GM11168 (cell line): ENCODE results near the gene APOB.

Experiments
- in situ Hi-C: fragments of 300-500 bp; cut with MboI; formaldehyde crosslinking; loops from one replicate; pipeline ENCODE4 v1.12.0; 2022; ENCODE audit warnings: low sequenced_read_pairs; ENCODE audit not compliant: unreplicated experiment

The APOB gene

DNA sequence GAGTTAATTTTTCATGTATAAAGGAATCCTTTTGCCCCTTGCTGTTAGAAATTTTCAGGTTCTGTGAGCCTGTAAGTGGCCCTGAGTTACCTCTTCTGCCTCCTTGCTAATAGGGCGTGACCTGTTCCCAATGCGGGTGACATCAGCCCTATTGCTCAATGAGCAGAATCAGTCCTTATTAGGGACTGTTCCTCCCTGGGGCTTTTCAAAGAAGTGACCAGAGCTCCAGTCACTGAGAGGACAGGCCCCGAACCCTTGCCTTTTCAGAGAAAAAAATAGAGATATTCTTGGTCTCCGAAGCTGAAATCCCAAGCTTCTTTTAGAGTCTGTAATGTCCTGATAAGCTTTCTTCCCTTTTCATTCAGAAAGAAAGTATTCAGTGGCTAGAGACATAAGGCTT is 8.2 kb upstream of the APOB start:
- in situ Hi-C loops, result loop anchor here (10.0 kb wide), 1 partner anchor 63 kb away; no protein-coding TSS in a partner anchor

DNA sequence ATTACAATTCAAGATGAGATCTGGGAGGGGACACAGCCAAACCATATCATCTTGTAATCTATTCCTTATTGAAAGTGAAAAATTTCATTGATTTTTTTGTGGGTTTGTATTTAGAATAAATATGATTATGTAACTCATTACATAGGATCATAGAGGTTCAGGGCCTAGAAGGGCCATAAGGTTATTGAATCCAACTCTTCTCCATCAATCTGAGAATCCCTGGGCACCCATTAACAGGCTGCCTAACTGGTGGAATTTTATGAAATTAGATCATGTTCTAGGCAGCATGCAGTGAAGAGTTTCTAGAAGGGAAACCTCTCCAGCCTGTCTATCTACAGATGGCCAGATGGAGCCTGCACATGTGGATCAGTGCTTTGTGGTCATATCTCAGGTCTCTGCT is 6.3 kb upstream of the APOB start:
- in situ Hi-C loops, result loop anchor here (10.0 kb wide), 1 partner anchor 65 kb away; no protein-coding TSS in a partner anchor

DNA sequence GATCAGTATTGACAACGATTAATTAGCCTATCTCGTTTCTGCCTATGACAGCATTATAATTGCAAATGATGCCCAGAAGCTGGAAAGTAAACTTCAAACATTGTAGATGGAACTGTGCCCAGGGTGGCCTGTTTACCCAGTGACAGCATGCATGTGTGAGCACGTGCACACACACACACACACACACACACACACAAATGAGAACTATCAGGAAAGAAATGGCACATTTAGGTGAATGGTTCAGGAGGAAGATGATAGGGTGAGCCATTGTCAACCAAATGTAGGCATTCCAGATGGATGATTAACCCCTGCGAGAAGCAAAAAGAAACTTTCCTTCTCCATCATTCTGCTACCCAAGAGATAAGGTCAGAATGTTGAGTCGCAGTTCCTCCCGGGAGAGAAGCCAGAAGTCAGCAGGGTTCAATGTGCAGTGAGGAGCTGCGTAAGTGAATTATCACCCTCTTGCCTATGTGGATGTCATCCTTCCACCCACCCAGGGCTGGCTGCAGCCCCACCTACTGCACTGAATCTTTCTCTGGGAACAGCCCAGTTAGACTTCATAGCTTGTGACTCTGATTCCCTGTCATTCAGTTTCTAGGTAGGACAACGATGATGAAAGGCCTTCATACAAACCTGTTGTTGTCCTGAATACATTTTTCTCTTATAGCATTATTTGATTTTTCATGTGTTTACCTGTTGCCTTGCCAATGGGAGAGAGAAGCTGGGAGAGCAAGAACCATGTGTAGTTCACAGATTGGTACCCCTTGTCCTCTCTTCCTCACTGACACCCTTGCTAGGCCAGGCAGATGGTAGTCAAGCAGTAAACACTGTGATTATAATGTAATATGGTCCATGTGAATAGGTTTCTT is 3.5 kb upstream of the APOB start:
- in situ Hi-C loops, result no loop called here

DNA sequence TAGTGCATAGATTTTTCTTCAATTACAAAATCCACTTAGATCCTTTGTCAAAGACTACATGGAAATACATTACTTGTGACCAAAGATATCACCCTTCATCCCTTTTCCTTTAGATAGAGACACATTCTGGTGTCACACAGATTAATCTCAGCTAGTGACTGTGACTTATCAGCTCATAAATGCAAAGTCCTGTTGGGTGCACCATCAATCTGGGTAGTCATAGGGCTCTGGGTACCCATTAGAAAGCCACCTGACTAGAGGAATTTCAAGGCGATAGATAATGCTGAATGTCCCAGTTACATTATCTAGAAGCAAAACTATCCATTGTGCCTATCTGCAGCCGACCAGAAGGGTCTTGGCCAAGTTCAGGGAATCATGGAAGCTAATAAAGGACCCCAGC is 2.6 kb upstream of the APOB start:
- in situ Hi-C loops, result no loop called here

DNA sequence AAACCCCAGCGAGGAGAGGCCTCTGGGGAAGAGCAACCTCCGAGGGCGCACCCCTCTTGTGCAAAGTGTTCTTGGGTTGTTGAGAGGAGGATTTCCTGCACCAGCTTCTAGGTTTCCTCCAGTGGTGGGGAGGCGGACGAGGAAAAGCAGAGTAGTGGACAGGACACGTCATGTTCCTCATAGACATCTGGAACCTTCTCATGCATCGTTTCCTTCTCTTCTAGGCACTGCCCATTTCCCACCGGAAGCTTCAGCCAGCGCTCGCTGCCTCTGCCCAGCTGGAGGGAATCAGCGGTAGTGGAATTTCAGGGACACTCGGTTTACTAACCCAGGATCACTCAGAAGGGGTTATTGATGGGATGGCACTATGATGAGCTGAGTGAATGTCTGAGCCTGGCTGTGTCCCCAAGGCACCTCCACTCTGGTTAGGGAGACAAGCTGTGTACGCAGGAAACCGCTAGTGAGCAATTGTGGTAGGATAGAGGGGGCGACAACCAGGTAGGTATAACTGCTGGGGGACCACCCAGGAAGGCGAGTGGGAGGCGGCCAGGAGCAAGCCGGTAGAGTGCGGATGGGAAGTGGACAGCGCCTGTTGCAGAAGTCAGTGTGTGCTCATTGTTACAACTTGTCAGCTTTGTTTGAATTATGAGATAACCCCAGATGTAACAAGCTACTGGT is 960 bp upstream of the APOB start:
- in situ Hi-C loops, result no loop called here

DNA sequence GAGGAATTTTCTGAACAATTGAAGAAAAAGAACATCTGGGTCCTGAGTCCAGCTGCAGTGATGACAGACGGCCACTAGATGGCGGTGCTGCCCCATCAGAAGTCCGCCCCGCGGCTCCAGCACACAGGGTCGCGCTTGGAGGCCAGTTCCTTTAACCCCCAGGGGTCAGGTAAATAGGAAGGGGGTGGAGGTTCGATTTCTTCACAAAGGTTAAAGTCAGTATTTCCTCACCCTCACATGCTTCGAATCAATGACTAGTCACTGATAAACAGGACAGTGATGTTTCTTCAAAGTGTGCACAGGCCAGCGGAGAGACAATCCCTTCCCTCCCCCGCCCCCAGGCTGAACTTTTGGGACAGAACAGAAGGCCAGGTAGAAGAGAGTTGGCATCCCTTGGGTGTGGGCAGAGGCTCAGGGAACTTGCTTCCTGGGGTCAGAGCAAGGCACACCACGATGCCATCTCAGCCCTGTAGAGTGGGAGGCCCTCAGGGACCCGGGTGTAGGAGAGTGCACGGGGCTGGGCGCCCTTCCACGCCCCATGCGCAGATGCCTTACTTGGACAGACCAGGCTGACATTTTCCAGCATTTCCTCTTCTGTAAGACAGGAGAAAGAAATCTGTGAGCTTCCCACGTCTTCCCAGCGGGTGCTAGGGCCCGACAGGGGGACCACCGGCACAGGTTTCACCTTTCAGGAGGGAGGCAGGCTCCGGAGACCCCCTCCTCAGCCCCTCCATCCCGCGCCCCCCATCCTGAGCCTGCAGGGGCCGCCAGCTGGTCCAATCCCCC is 722 bp downstream of the APOB start:
- in situ Hi-C loops, result no loop called here

DNA sequence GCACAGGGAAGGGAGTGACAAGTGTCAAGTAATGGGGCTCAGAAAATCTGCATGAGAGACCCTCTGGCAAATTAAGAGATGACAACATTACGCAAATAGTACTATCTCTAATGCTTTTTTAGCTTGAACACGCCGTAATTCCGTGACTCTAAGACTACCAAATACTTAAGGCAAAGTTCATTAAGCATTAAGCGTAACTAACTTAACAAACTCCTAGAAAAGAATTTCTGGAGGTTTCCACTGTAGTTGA is 1.2 kb downstream of the APOB start:
- in situ Hi-C loops, result no loop called here

DNA sequence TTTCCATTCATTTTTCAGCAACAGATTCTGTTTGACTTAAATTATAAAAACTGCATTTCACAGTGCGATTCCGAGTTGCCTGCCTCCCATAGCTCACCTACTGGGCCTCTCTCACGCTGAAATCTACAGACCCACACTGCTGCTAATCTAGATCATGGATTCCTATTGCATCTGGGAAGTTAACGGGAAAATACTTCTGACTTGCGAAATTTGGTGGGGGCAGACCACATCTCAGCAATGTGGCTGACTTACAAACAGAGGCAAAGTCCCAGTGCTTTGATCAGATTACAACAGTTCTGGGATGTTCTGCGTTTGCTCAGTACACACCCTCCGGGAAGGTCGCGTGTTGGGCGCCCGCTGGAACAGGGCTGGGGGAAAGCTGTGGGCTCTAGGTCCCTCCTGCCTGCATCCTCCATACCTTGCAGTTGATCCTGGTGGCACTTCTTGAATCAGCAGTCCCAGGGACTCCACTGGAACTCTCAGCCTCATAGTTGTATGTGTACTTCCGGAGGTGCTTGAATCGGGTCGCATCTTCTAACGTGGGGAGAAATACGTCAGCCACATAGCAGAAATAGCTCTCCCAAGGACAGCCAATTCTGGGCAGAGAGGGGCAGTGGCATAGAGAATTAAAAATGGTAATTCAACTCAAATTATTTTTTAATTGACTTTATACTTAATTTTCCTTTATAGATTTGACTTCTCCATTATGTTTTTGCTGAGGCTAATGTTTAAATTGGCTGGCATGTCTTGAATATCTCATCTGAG is 1.7 kb downstream of the APOB start:
- in situ Hi-C loops, result no loop called here

DNA sequence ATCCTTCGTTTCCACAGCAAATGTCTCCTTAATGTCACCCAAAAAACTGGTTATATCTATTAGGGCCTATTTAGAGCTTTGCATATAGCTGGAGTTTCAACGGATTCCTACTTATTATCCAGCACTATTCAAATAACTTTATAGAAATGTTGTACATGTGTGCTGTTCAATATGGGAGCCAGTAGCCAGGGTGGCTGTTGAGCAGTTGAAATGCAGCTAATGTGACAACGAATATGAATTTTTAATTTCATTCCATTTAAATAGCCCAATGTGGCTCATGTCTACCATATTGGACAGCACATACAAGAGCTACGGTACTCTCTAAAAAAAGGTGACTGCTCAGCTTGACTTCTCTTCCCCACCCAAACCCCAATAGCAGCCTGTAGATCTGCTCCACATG is 2.4 kb downstream of the APOB start:
- in situ Hi-C loops, result no loop called here

DNA sequence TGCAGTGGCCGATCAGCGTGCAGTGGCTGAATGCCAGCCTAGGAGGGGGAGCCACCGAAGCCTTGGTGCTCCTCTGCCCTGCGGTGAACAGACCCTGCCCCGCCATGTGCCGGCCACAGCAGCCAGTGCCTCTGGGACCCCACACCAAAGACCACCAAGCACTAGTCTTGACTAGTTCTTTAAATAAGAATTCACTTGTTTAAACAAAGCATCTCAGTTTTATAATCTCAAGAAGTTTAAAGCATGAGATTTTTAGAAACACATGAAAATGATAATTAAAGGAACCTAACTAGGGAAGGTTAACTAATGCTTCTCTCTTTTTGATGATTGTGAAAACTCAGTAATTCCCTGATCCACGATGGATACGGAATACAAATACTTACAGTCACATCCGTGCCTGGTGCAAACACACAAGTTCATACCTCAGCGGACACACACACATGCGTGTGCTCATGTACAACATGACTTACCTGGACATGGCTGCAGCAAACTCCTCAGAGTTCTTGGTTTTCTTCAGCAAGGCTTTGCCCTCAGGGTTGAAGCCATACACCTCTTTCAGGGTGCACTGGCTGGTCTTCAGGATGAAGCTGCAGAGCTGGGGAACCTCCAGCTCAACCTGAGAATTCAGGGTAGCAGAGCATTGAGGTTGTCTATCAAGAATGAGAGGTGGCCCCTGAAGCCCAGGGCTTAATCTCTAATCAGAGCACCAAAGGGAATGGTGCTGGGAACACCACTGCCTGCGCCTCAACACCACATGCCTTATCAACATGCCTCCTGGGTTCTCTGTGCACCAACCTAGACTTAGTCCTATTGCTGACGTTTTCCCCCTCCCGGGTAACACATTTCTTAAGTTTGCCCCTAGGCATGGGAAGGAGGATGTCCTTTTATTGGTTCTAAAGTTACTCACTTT is 3.1 kb downstream of the APOB start:
- in situ Hi-C loops, result no loop called here

DNA sequence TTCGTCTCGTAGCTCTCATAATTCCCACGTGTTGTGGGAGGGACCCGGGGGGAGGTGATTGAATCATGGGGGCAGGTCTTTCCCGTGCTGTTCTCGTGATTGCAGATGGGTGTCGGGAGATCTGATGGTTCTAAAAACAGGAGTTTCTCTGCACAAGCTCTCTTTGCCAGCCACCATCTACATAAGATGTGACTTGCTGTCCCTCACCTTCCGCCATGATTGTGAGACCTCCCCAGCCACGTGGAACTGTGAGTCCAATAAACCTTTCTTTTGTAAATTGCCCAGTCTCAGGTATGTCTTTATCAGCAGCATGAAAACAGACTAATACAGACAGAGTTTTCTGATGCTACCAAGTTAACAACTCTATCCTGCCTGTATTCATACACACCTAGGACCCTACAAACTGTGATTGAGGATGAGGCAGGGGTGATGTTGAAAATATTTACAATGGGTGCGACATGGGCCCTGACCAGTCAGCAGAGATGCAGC is 3.9 kb downstream of the APOB start:
- in situ Hi-C loops, result no loop called here

DNA sequence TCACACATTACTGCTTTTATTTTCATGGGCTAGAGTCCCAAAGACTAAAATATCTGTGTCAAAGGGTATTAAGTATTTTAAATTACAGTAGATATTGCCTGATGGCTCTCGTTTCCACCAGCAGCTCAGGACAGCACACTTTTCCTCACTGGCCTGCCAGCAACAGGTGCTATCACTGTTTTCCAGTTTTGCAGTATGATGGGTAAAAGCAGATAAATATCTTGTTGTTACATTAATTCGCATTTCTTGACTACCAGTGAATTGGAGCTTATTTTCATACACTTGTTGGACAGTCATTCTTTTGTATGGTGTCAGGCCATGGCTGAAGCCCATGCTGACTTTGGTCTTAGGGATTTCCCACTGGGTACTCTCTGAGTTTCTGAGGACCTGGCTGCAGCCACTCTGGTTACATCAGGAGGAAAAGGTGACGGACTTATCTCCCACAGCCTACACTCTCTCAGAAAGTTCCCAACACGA is 4.8 kb downstream of the APOB start:
- in situ Hi-C loops, result no loop called here

DNA sequence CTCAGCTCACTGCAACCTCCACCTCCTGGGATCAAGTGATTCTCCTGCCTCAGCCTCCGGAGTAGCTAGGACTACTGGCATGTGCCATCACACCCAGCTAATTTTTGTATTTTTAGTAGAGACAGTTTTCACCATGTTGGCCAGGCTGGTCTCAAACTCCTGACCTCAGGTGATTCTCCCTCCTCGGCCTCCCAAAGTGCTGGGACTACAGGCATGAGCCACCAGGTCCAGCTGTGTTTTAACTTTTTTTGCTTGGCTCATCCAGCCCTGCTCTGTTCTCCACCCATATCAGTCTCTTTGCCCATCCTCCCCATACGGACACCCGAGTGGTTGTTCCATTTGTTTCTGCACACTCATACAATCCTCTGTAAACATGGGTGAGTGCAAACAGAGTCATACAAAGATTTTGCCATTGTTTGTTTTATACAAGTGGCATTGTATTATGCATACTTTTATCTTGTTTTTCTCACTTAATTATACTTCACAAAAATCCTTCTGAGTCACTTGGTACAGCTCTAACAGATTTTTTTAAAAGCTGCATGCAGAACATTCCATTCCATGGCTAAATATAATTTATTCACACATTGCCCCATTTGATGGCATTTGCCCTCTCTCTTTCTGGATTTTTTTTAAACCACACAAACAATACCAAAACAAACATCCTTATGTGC is 5.3 kb downstream of the APOB start:
- in situ Hi-C loops, result no loop called here

DNA sequence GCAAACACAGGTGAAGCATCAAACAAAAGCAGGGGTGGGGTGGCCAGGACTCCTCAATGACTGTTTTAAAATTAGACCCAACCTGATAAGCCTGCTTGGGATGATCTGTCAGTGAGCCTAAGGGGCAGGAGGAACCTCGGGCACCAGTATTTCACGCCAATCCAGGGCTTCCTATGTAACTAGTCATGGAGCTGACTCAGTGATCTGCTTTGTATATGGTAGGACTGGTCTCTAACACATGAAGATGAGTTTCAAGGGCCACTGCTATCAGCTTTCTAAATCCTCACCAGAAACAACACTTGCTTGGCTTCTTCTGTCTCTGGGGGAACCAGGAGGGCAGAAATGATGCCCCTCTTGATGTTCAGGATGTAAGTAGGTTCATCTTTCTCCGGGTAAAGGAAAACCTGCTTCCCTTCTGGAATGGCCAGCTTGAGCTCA is 6.2 kb downstream of the APOB start:
- in situ Hi-C loops, result no loop called here

DNA sequence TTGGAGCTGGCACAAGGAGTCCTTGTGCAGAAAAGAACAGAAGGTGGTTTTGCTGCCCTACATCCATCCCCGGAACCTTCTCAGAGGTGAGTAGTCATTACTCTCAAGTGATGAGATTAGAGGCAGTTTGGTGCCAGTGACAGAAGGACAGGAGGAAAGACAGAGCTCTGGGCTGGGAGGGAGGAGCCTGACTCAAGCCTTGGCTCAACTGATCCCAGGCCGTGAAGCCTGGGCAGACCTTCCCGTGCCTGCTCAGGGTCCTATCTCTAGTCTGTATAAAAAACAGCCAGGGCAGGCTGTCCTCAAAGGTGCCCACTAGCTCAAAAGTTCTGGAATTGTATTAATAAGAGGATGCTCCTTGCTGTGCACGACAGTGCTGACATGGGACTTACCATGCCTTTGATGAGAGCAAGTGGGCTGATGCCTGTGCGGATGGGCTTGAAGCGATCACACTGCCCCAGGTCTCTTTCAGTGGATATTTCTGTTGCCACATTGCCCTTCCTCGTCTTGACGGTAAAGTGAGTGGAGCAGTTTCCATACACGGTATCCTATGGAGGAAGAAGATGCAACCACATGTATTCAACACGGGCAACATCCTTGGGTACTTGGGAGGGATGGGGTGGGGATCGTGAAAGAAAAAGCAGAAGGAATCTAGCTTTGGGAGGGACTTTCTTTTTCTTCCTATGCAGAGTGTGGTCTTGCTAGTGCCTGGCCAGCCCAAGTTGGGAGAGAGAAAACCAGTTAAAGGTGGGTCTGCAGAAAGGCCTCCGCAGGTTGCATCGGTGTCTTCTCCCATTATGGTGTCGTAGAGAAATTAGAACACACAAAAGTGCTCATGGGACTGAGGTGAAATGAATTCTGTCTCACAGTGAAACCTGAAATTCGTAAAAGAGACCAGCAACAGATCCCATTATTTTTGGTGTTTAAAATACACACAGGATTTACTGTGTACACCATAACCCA is 6.9 kb downstream of the APOB start:
- in situ Hi-C loops, result no loop called here

DNA sequence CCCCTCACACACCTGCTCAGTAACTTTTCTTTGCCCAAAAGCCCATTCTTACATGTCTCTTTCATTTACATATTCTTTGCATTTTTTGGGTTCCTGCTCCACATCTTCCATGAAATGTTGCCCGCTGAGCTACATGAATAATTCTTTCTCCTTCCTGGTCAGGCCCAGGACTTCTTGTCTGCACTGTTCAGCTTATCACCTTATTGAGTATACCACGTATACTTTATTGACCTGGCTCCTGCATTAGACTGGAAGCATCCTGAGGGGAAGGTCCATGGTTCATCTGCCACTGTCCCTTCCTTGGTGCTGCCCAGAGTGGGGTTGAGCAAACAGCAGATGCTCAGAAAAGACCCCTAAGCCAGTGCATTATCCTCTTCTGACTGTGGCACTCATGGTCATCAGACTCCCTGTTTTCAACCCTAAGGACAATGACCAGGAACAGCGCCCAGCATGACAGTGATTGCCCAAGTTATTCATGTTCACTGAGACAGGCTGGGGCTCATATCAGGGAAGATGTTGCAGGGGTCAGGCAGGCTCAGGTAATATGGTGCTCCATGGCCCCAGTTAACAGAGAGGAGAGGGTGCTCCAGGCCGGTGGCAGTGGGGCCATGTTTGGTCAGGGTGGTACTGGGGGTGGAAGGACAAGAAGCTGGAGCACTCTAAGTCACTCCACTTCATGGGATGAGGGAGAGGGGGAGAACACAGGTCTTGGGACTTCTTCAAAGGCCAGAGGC is 7.7 kb downstream of the APOB start:
- in situ Hi-C loops, result no loop called here
